Measurements from ENCODE around the gene BAK1. TPM values are rescaled to one million over a fixed set of nuclear protein-coding genes. Genes with fewer than 3 reads are reported as not detected.

BAK1 gene
- polyA plus RNA-seq, 1 experiment, result 13.0 TPM

DNA sequence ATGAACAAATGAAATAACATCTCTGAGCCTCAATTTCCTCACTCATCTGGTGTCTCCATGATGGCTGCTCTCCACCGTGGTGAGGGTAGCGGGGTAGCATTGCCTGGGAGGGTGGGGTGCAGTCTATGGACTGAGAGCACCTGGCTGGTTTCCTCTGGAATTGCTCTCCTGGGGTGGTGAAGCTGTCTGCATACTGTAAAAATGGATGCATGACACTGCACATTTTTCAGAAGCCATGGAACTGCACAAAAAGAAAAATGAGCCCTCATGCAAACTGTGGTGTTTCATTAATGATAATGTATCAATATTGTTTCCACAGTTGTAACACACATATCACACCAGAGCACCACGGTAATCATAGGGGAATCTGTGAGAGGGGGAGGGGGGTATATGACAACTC is 28.9 kb upstream of the BAK1 start:
- Histone ChIP-seq H3K27me3 (ENCODE audit: control insufficient read depth, insufficient read depth, low read length) (no peaks in the 10 kb centered on the region), H3K9me3 (ENCODE audit: control insufficient read depth, insufficient read depth, low read length) (peaks cover 8% of the 10 kb centered on the region), H3K27ac (ENCODE audit: low read depth, low read length) (no peak overlapping the region), H3K4me3 (ENCODE audit: low read depth, low read length) (no peak overlapping the region)
- no peak for TF ChIP-seq CTCF (IDR thresholded peaks at IDR 0.05; ENCODE audit: low read depth, low read length)
- CTCF ChIA-PET, result interaction anchor here (1.0 to 1.2 kb wide), 2 partner anchors 29 to 103 kb away, joined by 3 read pairs; partner anchors contain the start of gene BAK1
- POLR2A ChIA-PET, result no interaction called here
- no peak for DNase-seq (ENCODE audit: low read depth, low spot score)

DNA sequence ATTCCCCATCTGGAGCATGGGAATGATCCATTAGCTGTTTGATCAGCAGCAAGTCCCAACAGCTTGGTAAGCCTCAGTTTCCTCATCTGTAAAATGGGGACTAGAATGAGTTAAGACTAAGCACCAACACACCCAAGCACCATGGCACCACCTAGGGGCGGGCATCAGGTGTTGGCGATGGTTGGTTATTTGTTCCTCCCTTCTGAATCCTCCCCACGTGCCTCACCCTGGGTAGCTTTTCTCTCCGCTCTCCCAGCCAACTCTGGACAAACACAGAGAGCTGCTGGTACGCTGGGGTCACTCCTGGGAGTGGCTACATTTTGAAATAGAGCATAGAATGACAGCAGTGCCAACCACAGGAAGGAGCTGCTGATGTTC is 27.7 kb upstream of the BAK1 start:
- CTCF ChIA-PET, result interaction anchor here (1.0 to 2.3 kb wide), 4 partner anchors 16 to 104 kb away, joined by 3 to 10 read pairs (median 6); no protein-coding TSS in a partner anchor
- TF ChIP-seq CTCF (IDR thresholded peaks at IDR 0.05; ENCODE audit: low read depth, low read length), result 0 out of 2 replicates have a peak, but pooled peaks have one; percentile 2

GRCh38 chr6:33607126-33607783 is 27.2 kb upstream of the BAK1 start:
- Histone ChIP-seq H3K4me3 (ENCODE audit: low read depth, low read length) (no peak overlapping the region), H3K27ac (ENCODE audit: low read depth, low read length) (no peak overlapping the region), H3K9me3 (ENCODE audit: control insufficient read depth, insufficient read depth, low read length) (peaks cover 8% of the 10 kb centered on the region), H3K27me3 (ENCODE audit: control insufficient read depth, insufficient read depth, low read length) (no peaks in the 10 kb centered on the region)
- no peak for DNase-seq (ENCODE audit: low read depth, low spot score)
- ChIA-PET POLR2A (interaction anchor here (1.5 kb wide), 1 partner anchor 61 kb away, joined by 3 read pairs; no protein-coding TSS in a partner anchor), CTCF (interaction anchor here (1.0 to 2.3 kb wide), 4 partner anchors 15 to 25 kb away, joined by 3 to 10 read pairs (median 6); no protein-coding TSS in a partner anchor)
- no peak for TF ChIP-seq CTCF (IDR thresholded peaks at IDR 0.05; ENCODE audit: low read depth, low read length)

More for the DNA sequence above, 27.7 kb upstream of the BAK1 start:
- DNase-seq (ENCODE audit: low read depth, low spot score), result no peak
- Histone ChIP-seq H3K4me3 (ENCODE audit: low read depth, low read length) (no peak overlapping the region), H3K9me3 (ENCODE audit: control insufficient read depth, insufficient read depth, low read length) (peaks cover 8% of the 10 kb centered on the region), H3K27ac (ENCODE audit: low read depth, low read length) (no peak overlapping the region), H3K27me3 (ENCODE audit: control insufficient read depth, insufficient read depth, low read length) (no peaks in the 10 kb centered on the region)
- POLR2A ChIA-PET, result interaction anchor here (1.5 kb wide), 1 partner anchor 61 kb away, joined by 3 read pairs; no protein-coding TSS in a partner anchor

DNA sequence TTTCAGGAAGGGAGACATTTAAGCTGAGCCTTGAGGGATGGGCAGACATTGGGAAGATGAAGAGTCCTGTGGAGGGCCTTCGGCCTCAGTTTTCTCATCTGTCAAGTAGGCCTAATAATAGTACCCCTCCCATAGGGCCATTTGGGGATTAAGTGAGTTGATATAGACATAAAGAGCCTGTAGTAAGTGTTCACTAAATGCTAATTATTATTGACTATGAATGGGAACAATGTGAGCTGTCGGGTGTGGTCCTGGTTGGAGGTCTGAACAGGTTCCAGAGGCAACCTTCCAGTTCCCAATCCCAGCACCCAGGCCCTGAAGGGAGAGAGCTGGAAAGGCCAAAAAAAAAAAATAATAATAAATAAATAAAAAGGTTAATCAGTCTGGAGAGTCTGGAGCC is 26.6 kb upstream of the BAK1 start:
- Histone ChIP-seq H3K9me3 (ENCODE audit: control insufficient read depth, insufficient read depth, low read length) (peaks cover 3% of the 10 kb centered on the region; the same call in 1 of the 2 replicates), H3K27ac (ENCODE audit: low read depth, low read length) (no peak overlapping the region), H3K27me3 (ENCODE audit: control insufficient read depth, insufficient read depth, low read length) (no peaks in the 10 kb centered on the region), H3K4me3 (ENCODE audit: low read depth, low read length) (no peak overlapping the region)
- ChIA-PET POLR2A (no interaction called here), CTCF (interaction anchor here (1.0 to 2.3 kb wide), 4 partner anchors 14 to 25 kb away, joined by 3 to 10 read pairs (median 6); no protein-coding TSS in a partner anchor)
- no peak for TF ChIP-seq CTCF (IDR thresholded peaks at IDR 0.05; ENCODE audit: low read depth, low read length)
- DNase-seq (ENCODE audit: low read depth, low spot score), result no peak

Data from AG04450 (cell line).